ENCODE data around the gene TMEM218. TPM values are rescaled to one million over a fixed set of nuclear protein-coding genes. Genes with fewer than 3 reads are reported as not detected.

Gene TMEM218
- total RNA-seq, 1 experiment from 2014 or later: 14.3 TPM

- no peak overlapping the region for H3K4ac ChIP-seq (ENCODE audit: low read depth, low read length)
- no peak overlapping the region for H4K91ac ChIP-seq (ENCODE audit: insufficient read length, low read depth, low read length)
- no peaks in the 10 kb centered on the region for H3K9me3 ChIP-seq (ENCODE audit: control insufficient read depth, low read depth, low read length)
- no peak overlapping the region for H4K8ac ChIP-seq (replicated peaks; ENCODE audit: insufficient read length, low read depth, low read length)
- no peak overlapping the region for H2BK15ac ChIP-seq (ENCODE audit: low read depth, low read length)
- H3T11ph ChIP-seq (ENCODE audit: low read length): no peak overlapping the region
- Mint-ChIP-seq H3K9me3 (no peaks in the 10 kb centered on the region), H3K27me3 (ENCODE audit: low read depth) (peaks cover 68% of the 10 kb centered on the region), H3K4me1 (peaks cover 2 to 8% of the 10 kb centered on the region in 2 experiments; a peak in 1 of 4 replicates), H3K27ac (peak overlapping the region in 1 of 3 experiments; percentile 12; a peak in 1 of 7 replicates), H3K4me3 (no peak overlapping the region), H3K36me3 (ENCODE audit: insufficient read depth in 1 of 3, low read depth in 3 of 3) (no peaks in the 10 kb centered on the region)
- no peak overlapping the region for H2BK120ac ChIP-seq (ENCODE audit: low read depth, low read length, poor library complexity, severe bottlenecking)
- H3K27ac ChIP-seq (ENCODE audit: insufficient read length, low read depth, low read length): no peak overlapping the region
- H3K56ac ChIP-seq (ENCODE audit: insufficient read length, low read depth, low read length): no peak overlapping the region
- TF ChIP-seq, protein P1, sequence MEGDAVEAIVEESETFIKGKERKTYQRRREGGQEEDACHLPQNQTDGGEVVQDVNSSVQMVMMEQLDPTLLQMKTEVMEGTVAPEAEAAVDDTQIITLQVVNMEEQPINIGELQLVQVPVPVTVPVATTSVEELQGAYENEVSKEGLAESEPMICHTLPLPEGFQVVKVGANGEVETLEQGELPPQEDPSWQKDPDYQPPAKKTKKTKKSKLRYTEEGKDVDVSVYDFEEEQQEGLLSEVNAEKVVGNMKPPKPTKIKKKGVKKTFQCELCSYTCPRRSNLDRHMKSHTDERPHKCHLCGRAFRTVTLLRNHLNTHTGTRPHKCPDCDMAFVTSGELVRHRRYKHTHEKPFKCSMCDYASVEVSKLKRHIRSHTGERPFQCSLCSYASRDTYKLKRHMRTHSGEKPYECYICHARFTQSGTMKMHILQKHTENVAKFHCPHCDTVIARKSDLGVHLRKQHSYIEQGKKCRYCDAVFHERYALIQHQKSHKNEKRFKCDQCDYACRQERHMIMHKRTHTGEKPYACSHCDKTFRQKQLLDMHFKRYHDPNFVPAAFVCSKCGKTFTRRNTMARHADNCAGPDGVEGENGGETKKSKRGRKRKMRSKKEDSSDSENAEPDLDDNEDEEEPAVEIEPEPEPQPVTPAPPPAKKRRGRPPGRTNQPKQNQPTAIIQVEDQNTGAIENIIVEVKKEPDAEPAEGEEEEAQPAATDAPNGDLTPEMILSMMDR (conservative IDR thresholded peaks at IDR 0.05): no peak
- no peak overlapping the region for H4K5ac ChIP-seq (ENCODE audit: insufficient read length, low read depth, low read length)
- H3K4me1 ChIP-seq (ENCODE audit: insufficient read depth, low read length): no peaks in the 10 kb centered on the region
- no peak overlapping the region for H3K23ac ChIP-seq (ENCODE audit: insufficient read length, low read depth, low read length)
- H4K20me1 ChIP-seq (ENCODE audit: control insufficient read depth, insufficient read depth, insufficient read length): no peaks in the 10 kb centered on the region
- no peak overlapping the region for H3K14ac ChIP-seq (ENCODE audit: insufficient read depth, low read length)
- H2AFZ ChIP-seq (ENCODE audit: low read length): no peak overlapping the region
- peaks cover 2% of the 10 kb centered on the region; the same call in 1 of the 2 replicates for H3K27me3 ChIP-seq (ENCODE audit: insufficient read depth, low read length)
- no peak overlapping the region for H3K4me2 ChIP-seq (ENCODE audit: insufficient read depth, insufficient read length, low read length)
- no peak overlapping the region for H3K18ac ChIP-seq (ENCODE audit: insufficient read length, low read depth, low read length)
- no peak overlapping the region for H2AK5ac ChIP-seq (ENCODE audit: insufficient read length, low read length)
- no peak overlapping the region for H2BK20ac ChIP-seq (ENCODE audit: low read depth, low read length, poor library complexity, severe bottlenecking)
- no peak overlapping the region for H2BK5ac ChIP-seq (ENCODE audit: insufficient read length, low read length)
- no peaks in the 10 kb centered on the region for H3K79me1 ChIP-seq (ENCODE audit: insufficient read depth, low read depth, low read length, poor library complexity, severe bottlenecking)
- no peaks in the 10 kb centered on the region for H3K23me2 ChIP-seq (ENCODE audit: insufficient read length, low read depth, low read length, poor library complexity, severe bottlenecking)
- DNase-seq: no peak
- no peak overlapping the region for H3K9ac ChIP-seq (ENCODE audit: extremely low read depth, insufficient read length, low read length)
- no CpG with 5 or more reads among the region's 22 CpGs for WGBS (ENCODE audit: extremely low coverage, insufficient read length, low lambda C conversion rate)
- no peak overlapping the region for H2BK12ac ChIP-seq (ENCODE audit: insufficient read length, low read depth, low read length)
- no peaks in the 10 kb centered on the region for H3K79me2 ChIP-seq (ENCODE audit: insufficient read depth, low read length)
Observed at GRCh38 chr11:125129316-125129993, 18.0 kb upstream of the TMEM218 start.

Measured in H9 (cell line).